ENCODE results near the gene SKA2.
"Not testable (repeated sequence)": the region's sequence is repeated elsewhere in the genome, so short reads cannot be mapped to it uniquely, and the experiment has no call there.

SKA2 gene

GRCh38 chr17:59154721-59155438 is at the start of gene SKA2:
SKA2 (minus strand) TSS chr17:59155186; CDS start chr17:59155163, 23 bp downstream.
- Mint-ChIP-seq H3K27ac (no peak within 1 kb of the TSS), H3K36me3 (no peaks in the 10 kb centered on the region), H3K27me3 (no peaks in the 10 kb centered on the region), H3K4me3 (no peak within 1 kb of the TSS), H3K9me3 (ENCODE audit: low read depth) (no peaks in the 10 kb centered on the region), H3K4me1 (ENCODE audit: low read depth) (peaks cover 21% of the 10 kb centered on the region)

GRCh38 chr17:59202320-59202719 is 47.3 kb upstream of the SKA2 start:
- no peaks in the 10 kb centered on the region for H3K9me3 Mint-ChIP-seq (ENCODE audit: low read depth)
- H3K4me1 Mint-ChIP-seq (ENCODE audit: low read depth): no peaks in the 10 kb centered on the region
- no peak overlapping the region for H3K27ac Mint-ChIP-seq
- no peak overlapping the region for H3K4me3 Mint-ChIP-seq
- H3K36me3 Mint-ChIP-seq: no peaks in the 10 kb centered on the region
- H3K27me3 Mint-ChIP-seq: no peaks in the 10 kb centered on the region

- Mint-ChIP-seq H3K36me3 (no peaks in the 10 kb centered on the region), H3K9me3 (ENCODE audit: low read depth) (no peaks in the 10 kb centered on the region), H3K27me3 (no peaks in the 10 kb centered on the region), H3K4me1 (ENCODE audit: low read depth) (no peaks in the 10 kb centered on the region), H3K27ac (no peak overlapping the region), H3K4me3 (no peak overlapping the region)
Observed at GRCh38 chr17:59199398-59199797, 44.4 kb upstream of the SKA2 start.

DNA sequence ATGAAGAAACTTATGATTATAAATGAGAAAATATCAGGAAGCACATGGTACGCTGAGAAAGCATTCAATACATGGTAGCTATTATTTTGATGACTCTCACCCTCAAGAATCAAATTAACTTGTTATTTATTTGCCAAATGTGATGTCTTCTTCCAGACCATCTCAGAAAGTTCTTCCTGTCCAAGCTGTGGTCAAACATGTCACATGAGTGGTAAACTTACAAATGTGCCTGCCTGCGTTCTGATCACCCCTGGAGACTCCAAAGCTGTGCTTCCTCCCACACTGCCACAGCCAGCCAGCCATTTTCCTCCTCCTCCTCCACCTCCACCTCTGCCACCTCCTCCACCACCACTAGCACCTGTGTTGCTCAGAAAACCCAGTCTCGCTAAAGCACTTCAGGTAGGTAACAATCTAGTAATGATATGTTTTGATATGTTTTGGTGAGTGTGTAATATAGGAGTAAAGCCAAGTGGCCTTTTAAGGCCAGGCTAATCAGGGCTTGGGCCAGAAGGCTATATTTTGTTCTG is 38.4 kb upstream of the SKA2 start:
- no peak overlapping the region for H3K27ac Mint-ChIP-seq
- no peak overlapping the region for H3K4me3 Mint-ChIP-seq
- no peaks in the 10 kb centered on the region for H3K36me3 Mint-ChIP-seq
- no peaks in the 10 kb centered on the region for H3K4me1 Mint-ChIP-seq (ENCODE audit: low read depth)
- H3K27me3 Mint-ChIP-seq: no peaks in the 10 kb centered on the region
- no peaks in the 10 kb centered on the region for H3K9me3 Mint-ChIP-seq (ENCODE audit: low read depth)

DNA sequence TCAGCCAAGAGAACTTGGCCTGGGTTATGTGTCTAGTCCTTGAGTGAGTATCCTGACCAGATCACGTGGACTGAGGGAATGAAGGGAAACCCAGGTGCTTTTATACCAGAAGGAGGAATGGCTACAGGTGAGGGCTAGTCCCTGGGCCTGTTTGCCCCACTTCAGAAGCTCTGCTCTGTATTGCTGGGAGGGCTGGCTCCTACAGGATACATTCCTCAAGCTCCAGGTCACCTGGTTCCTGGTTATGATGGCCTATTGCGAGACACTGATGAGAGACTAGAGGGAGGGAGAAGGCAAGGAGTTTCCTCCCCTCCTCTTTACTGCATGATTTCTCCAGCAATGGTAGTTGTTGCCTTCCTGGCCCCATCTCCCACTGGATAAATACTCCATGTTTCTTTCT is 35.8 kb upstream of the SKA2 start:
- Mint-ChIP-seq H3K9me3 (ENCODE audit: low read depth) (no peaks in the 10 kb centered on the region), H3K36me3 (no peaks in the 10 kb centered on the region), H3K4me1 (ENCODE audit: low read depth) (no peaks in the 10 kb centered on the region), H3K27me3 (no peaks in the 10 kb centered on the region), H3K4me3 (no peak overlapping the region), H3K27ac (no peak overlapping the region)

DNA sequence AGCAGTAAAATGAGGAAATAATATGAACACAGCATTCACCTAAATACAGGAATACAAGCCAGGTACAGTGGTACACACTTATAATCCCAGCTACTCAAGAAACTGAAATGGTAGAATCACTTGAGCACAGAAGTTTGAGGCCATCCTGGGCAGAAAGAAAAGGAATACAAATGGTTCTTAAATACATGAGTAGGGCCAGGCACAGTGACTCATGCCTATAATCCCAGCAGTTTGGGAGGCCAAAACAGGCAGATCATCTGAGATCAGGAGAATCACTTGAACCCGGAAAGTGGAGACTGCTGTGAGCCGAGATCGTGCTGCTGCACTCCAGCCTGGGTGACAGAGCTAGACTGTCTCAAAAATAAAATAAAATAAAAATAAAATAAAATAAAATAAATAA is 31.9 kb upstream of the SKA2 start:
- no peaks in the 10 kb centered on the region for H3K36me3 Mint-ChIP-seq
- no peaks in the 10 kb centered on the region for H3K27me3 Mint-ChIP-seq
- no peak overlapping the region for H3K27ac Mint-ChIP-seq
- H3K4me3 Mint-ChIP-seq: no peak overlapping the region
- no peaks in the 10 kb centered on the region for H3K4me1 Mint-ChIP-seq (ENCODE audit: low read depth)
- H3K9me3 Mint-ChIP-seq (ENCODE audit: low read depth): no peaks in the 10 kb centered on the region

- no peaks in the 10 kb centered on the region for H3K36me3 Mint-ChIP-seq
- no peaks in the 10 kb centered on the region for H3K27me3 Mint-ChIP-seq
- no peak overlapping the region for H3K4me3 Mint-ChIP-seq
- H3K4me1 Mint-ChIP-seq (ENCODE audit: low read depth): no peaks in the 10 kb centered on the region
- H3K27ac Mint-ChIP-seq: no peak overlapping the region
- no peaks in the 10 kb centered on the region for H3K9me3 Mint-ChIP-seq (ENCODE audit: low read depth)
Observed at GRCh38 chr17:59185997-59186396, 31.0 kb upstream of the SKA2 start.

- H3K27me3 Mint-ChIP-seq: no peaks in the 10 kb centered on the region
- H3K27ac Mint-ChIP-seq: no peak overlapping the region
- no peaks in the 10 kb centered on the region for H3K4me1 Mint-ChIP-seq (ENCODE audit: low read depth)
- H3K36me3 Mint-ChIP-seq: no peaks in the 10 kb centered on the region
- no peak overlapping the region for H3K4me3 Mint-ChIP-seq
- no peaks in the 10 kb centered on the region for H3K9me3 Mint-ChIP-seq (ENCODE audit: low read depth)
Observed at GRCh38 chr17:59181481-59181880, 26.5 kb upstream of the SKA2 start.

DNA sequence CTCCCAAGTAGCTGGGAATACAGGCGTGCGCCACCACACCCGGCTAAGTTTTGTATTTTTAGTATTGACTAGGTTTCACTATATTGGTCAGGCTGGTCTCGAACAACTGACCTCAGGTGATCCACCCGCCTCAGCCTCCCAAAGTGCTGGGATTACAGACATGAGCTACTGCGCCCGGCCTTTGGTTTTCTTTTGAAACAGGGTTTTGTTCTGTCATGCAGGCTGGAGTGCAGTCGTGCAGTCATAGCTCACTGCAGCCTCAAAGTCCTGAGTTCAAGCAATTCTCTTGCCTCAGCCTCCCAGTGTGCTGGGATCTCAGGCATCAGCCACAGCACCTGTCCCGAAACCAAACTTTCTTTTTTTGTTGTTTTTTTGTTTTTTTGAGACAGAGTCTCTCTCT is 25.6 kb upstream of the SKA2 start:
- Mint-ChIP-seq H3K9me3 (ENCODE audit: low read depth) (no peaks in the 10 kb centered on the region), H3K4me1 (ENCODE audit: low read depth) (no peaks in the 10 kb centered on the region), H3K4me3 (no peak overlapping the region), H3K36me3 (no peaks in the 10 kb centered on the region), H3K27me3 (no peaks in the 10 kb centered on the region), H3K27ac (no peak overlapping the region)

DNA sequence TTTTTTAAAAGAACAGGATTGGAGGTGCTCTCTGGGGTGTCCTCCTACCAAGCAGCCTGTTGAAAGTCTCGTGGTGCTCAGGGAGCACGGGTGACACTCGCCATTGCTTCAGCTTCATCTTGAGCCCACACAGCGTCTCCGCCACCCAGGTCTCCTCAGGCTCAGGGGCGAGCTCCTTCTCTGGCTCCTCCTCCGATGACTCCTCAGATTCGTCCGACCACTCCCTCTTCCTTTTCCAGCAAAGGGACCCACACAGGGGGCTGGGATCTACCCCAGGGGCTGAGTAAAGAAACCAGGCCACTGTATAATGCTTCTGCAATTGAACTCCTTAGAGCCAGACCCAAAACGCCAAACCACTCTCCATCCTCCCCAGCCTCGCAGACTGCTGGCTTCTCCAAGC is 24.6 kb upstream of the SKA2 start:
- not testable (repeated sequence) for H3K27me3 Mint-ChIP-seq; H3K9me3 Mint-ChIP-seq (ENCODE audit: low read depth); H3K4me1 Mint-ChIP-seq (ENCODE audit: low read depth); H3K36me3 Mint-ChIP-seq; H3K27ac Mint-ChIP-seq; H3K4me3 Mint-ChIP-seq

- H3K36me3 Mint-ChIP-seq: no peaks in the 10 kb centered on the region
- H3K27ac Mint-ChIP-seq: no peak overlapping the region
- H3K9me3 Mint-ChIP-seq (ENCODE audit: low read depth): no peaks in the 10 kb centered on the region
- no peaks in the 10 kb centered on the region for H3K4me1 Mint-ChIP-seq (ENCODE audit: low read depth)
- no peaks in the 10 kb centered on the region for H3K27me3 Mint-ChIP-seq
- no peak overlapping the region for H3K4me3 Mint-ChIP-seq
Observed at GRCh38 chr17:59178266-59178985, 23.4 kb upstream of the SKA2 start.

DNA sequence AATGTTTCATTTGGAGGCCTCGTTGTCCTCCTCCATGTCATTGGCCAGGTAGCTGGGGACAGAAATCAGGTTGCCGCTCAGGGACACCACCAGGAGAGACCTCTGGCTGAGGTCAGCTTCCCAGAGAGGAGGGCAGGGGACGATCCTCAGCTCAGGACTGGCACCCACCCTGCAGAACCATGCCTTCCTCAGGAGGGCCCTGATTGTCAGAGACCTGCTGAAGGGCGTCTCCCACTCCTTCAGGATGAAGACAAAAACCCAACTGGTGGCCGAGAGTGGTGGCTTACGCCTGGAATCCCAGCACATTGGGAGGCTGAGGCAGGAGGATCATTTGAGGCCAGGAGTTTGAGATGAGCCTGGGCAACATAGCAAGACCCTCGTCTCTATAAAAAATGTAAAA is 20.1 kb upstream of the SKA2 start:
- Mint-ChIP-seq H3K27me3 (no peaks in the 10 kb centered on the region), H3K36me3 (no peaks in the 10 kb centered on the region), H3K4me3 (no peak overlapping the region), H3K9me3 (ENCODE audit: low read depth) (no peaks in the 10 kb centered on the region), H3K27ac (no peak overlapping the region), H3K4me1 (ENCODE audit: low read depth) (no peaks in the 10 kb centered on the region)

DNA sequence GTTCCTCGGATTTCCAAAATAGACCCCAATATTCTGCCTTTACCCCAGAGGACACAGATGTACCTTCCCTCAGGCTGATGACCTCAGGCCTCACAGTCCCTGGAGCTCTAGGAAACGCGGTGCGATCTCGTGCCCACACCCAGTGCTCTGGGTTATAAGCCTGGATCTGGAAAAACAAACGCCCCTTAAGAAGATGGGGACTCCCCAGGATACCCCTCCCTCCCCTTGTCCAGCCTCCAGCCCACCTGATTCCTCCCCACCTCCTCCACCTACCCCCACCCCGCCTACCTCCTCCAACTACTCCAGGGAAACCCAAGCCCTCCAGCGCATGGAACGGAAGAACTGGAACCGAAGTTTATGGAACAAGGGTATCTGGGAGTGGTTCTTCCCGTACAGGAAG is 19.7 kb upstream of the SKA2 start:
- no peaks in the 10 kb centered on the region for H3K9me3 Mint-ChIP-seq (ENCODE audit: low read depth)
- no peaks in the 10 kb centered on the region for H3K27me3 Mint-ChIP-seq
- no peak overlapping the region for H3K4me3 Mint-ChIP-seq
- H3K36me3 Mint-ChIP-seq: no peaks in the 10 kb centered on the region
- H3K27ac Mint-ChIP-seq: no peak overlapping the region
- H3K4me1 Mint-ChIP-seq (ENCODE audit: low read depth): no peaks in the 10 kb centered on the region

DNA sequence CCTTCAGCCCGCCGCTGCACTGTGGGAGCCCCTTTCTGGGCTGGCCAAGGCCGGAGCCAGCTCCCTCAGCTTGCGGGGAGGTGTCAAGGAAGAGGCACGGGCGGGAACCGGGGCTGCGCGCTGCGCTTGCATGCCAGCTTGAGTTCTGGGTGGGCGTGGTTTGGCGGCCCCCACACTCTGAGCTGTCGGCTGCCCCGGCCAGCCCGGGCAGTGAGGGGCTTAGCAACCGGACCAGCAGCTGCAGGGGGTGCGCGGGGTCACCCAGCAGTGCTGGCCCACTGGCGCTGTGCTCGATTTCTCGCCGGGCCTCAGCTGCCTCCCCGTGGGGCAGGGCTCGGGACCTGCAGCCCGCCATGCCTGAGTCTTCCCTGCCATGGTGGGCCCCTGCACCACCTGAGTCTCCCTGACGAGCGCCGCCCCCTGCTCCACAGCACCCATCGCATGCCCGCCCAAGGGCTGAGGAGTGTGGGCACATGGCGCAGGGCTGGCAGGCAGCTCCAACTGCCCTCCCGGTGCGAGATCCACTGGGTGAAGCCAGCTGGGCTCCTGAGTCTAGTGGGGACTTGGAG is 17.5 kb upstream of the SKA2 start:
- no peaks in the 10 kb centered on the region for H3K27me3 Mint-ChIP-seq
- H3K9me3 Mint-ChIP-seq (ENCODE audit: low read depth): no peaks in the 10 kb centered on the region
- no peaks in the 10 kb centered on the region for H3K36me3 Mint-ChIP-seq
- H3K27ac Mint-ChIP-seq: no peak overlapping the region
- H3K4me1 Mint-ChIP-seq (ENCODE audit: low read depth): no peaks in the 10 kb centered on the region
- no peak overlapping the region for H3K4me3 Mint-ChIP-seq

DNA sequence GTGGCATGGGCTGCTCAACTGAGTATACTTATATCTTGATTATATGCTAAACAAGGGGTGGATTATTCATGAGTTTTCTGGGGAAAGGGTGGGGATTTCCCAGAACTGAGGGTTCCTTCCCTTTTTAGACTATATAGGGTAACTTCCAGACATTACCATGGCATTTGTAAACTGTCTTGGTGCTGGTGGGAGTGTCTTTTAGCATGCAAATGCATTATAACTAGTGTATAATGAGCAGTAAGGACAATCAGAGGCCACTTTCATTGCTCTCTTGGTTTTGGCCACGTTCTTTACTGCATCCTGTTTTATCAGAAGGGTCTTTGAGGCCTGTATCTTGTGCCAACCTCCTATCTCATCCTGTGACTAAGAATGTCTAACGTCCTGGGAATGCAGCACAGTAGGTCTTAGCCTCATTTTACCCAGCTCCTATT is 12.6 kb upstream of the SKA2 start:
- Mint-ChIP-seq H3K36me3 (no peaks in the 10 kb centered on the region), H3K27ac (no peak overlapping the region), H3K4me3 (no peak overlapping the region), H3K4me1 (ENCODE audit: low read depth) (peaks cover 2% of the 10 kb centered on the region), H3K27me3 (no peaks in the 10 kb centered on the region), H3K9me3 (ENCODE audit: low read depth) (no peaks in the 10 kb centered on the region)
